Hepatocyte (in vitro differentiated cells): ENCODE results near the gene ZNF581. TPM values are rescaled to one million over a fixed set of nuclear protein-coding genes. Genes with fewer than 3 reads are reported as not detected.
A peak's percentile ranks its signal among the peaks of the same experiment; 100 is the strongest.

Experiments
- DNase-seq: peaks from one replicate; pipeline ENCODE4 v3.0.0-alpha.2; 2016; ENCODE audit warnings: low spot score
- H2AFZ ChIP-seq: fragments of 200-600 bp; sonication (generic); 2 replicates; pipeline ENCODE4 v1.6.0; 2016; ENCODE audit warnings: antibody characterized with exemption, mild to moderate bottlenecking
- H3K27ac ChIP-seq: fragments of 200-600 bp; sonication (generic); 2 replicates; pipeline ENCODE4 v1.5.1; 2016; ENCODE audit warnings: mild to moderate bottlenecking
- H3K27me3 ChIP-seq: fragments of 200-600 bp; sonication (generic); 2 replicates; pipeline ENCODE4 v1.6.1; 2016
- H3K36me3 ChIP-seq: fragments of 200-600 bp; sonication (generic); replicated peaks from 2 replicates; pipeline ENCODE4 v1.5.1; 2016; ENCODE audit warnings: low read depth; ENCODE audit not compliant: insufficient read depth
- H3K4me1 ChIP-seq: fragments of 200-600 bp; sonication (generic); 2 replicates; pipeline ENCODE4 v1.5.1; 2016; ENCODE audit warnings: mild to moderate bottlenecking, moderate library complexity; ENCODE audit not compliant: insufficient read depth
- H3K4me2 ChIP-seq: fragments of 200-600 bp; sonication (generic); 2 replicates; pipeline ENCODE4 v1.6.0; 2016
- H3K4me3 ChIP-seq: fragments of 200-600 bp; sonication (generic); 2 replicates; pipeline ENCODE4 v1.5.1; 2016; ENCODE audit warnings: mild to moderate bottlenecking
- H3K79me2 ChIP-seq: fragments of 200-600 bp; sonication (generic); 2 replicates; pipeline ENCODE4 v1.6.0; 2017; ENCODE audit warnings: mild to moderate bottlenecking
- H3K9me2 ChIP-seq: fragments of 200-600 bp; sonication (generic); replicated peaks from 2 replicates; pipeline ENCODE4 v1.6.0; 2017; ENCODE audit warnings: mild to moderate bottlenecking; ENCODE audit not compliant: insufficient read depth
- H3K9me3 ChIP-seq: fragments of 200-600 bp; sonication (generic); 2 replicates; pipeline ENCODE4 v1.5.1; 2016; ENCODE audit warnings: low read depth, mild to moderate bottlenecking
- H4K20me1 ChIP-seq: fragments of 200-600 bp; sonication (generic); 2 replicates; pipeline ENCODE4 v1.6.0; 2016; ENCODE audit warnings: mild to moderate bottlenecking; ENCODE audit not compliant: insufficient read depth, poor library complexity, severe bottlenecking
- CTCF ChIP-seq: fragments of 200-600 bp; sonication (generic); IDR thresholded peaks from 2 replicates; pipeline ENCODE4 v1.5.1; 2016; ENCODE audit warnings: antibody characterized with exemption, mild to moderate bottlenecking; ENCODE audit not compliant: poor library complexity
- EZH2 ChIP-seq: fragments of 200-600 bp; sonication (generic); IDR thresholded peaks from 2 replicates; pipeline ENCODE4 v1.6.1; 2016; ENCODE audit warnings: antibody characterized with exemption, mild to moderate bottlenecking, borderline replicate concordance
- EZH2phosphoT487 ChIP-seq: fragments of 200-600 bp; sonication (generic); IDR thresholded peaks from one replicate; pipeline ENCODE4 v1.6.1; 2018; ENCODE audit warnings: antibody characterized with exemption, mild to moderate bottlenecking, low read depth, moderate library complexity; ENCODE audit not compliant: unreplicated experiment, severe bottlenecking
- WGBS: methylation state at CpG from one replicate; pipeline ENCODE4 v1.1.6; 2016; ENCODE audit warnings: low lambda C conversion rate; ENCODE audit errors: missing lambda C conversion rate; 5-methylcytosine and 5-hydroxymethylcytosine counted together
- polyA plus RNA-seq: library from polyadenylated mRNA; unstranded; fragments of >200 nt; fragmentation: Nextera tagmentation; extraction: Ambion mirVana; gene quantifications from 2 replicates; pipeline ENCODE4 v1.2.1, GENCODE V29; 2016
- total RNA-seq: library from RNA; depleted of rRNA; stranded (reverse); fragments of >200 nt; gene quantifications from 2 replicates; pipeline ENCODE4 v1.2.3, GENCODE V29; 2014

Gene ZNF581
- total and polyA plus RNA-seq, 2 experiments from 2014 or later = 12.2 to 22.5 TPM

GRCh38 chr19:55618426-55618825 is 25.0 kb upstream of the ZNF581 start:
- 98% methylated on average over 7 of the region's 7 CpGs for WGBS

GRCh38 chr19:55619286-55619685 is 24.2 kb upstream of the ZNF581 start:
- Histone ChIP-seq H3K79me2 (peaks cover 11% of the 10 kb centered on the region), H3K9me2 (no peaks in the 10 kb centered on the region), H3K36me3 (no peaks in the 10 kb centered on the region), H4K20me1 (peaks cover 5% of the 10 kb centered on the region), H3K27me3 (no peaks in the 10 kb centered on the region), H3K4me3 (no peak overlapping the region), H3K4me1 (peaks cover 4% of the 10 kb centered on the region), H2AFZ (no peak overlapping the region), H3K9me3 (no peaks in the 10 kb centered on the region), H3K27ac (peak overlapping the region; percentile 23), H3K4me2 (no peak overlapping the region)
- DNase-seq = no peak
- 83% methylated on average over 3 of the region's 3 CpGs for WGBS
- no peak for TF ChIP-seq EZH2phosphoT487
- TF ChIP-seq CTCF = no peak
- no peak for TF ChIP-seq EZH2

More at GRCh38 chr19:55618426-55618825, 25.0 kb upstream of the ZNF581 start:
- no peak for DNase-seq
- Histone ChIP-seq H3K4me2 (no peak overlapping the region), H2AFZ (no peak overlapping the region), H3K27ac (no peak overlapping the region), H3K4me1 (no peaks in the 10 kb centered on the region), H3K4me3 (no peak overlapping the region), H3K9me3 (no peaks in the 10 kb centered on the region), H3K9me2 (no peaks in the 10 kb centered on the region), H3K79me2 (peaks cover 6% of the 10 kb centered on the region), H3K36me3 (no peaks in the 10 kb centered on the region), H4K20me1 (peaks cover 1% of the 10 kb centered on the region), H3K27me3 (no peaks in the 10 kb centered on the region)
- TF ChIP-seq CTCF (no peak), EZH2 (no peak), EZH2phosphoT487 (no peak)

- no peak overlapping the region for H2AFZ ChIP-seq
- H3K4me3 ChIP-seq = no peak overlapping the region
- WGBS = 96% methylated on average over 12 of the region's 12 CpGs
- H3K9me3 ChIP-seq = no peaks in the 10 kb centered on the region
- H3K79me2 ChIP-seq = peaks cover 14% of the 10 kb centered on the region
- no peak for DNase-seq
- no peak overlapping the region for H3K4me2 ChIP-seq
- TF ChIP-seq EZH2 (no peak), CTCF (no peak), EZH2phosphoT487 (no peak)
- H3K27ac ChIP-seq = no peak overlapping the region
- no peaks in the 10 kb centered on the region for H3K9me2 ChIP-seq
- no peaks in the 10 kb centered on the region for H3K27me3 ChIP-seq
- peaks cover 4% of the 10 kb centered on the region for H3K4me1 ChIP-seq
- H4K20me1 ChIP-seq = peaks cover 5% of the 10 kb centered on the region
- no peaks in the 10 kb centered on the region for H3K36me3 ChIP-seq
These were observed 22.8 kb upstream of the ZNF581 start for GRCh38 chr19:55620410-55621204.
